IPS-NIHi11 (cell line): Measurements from ENCODE around the gene TAF3.

Source experiments
- DNase-seq: peaks from one replicate; pipeline ENCODE4 v3.0.0; 2012; ENCODE audit warnings: mixed read lengths, low spot score

The TAF3 gene

GRCh38 chr10:8048281-8049008 is 230.1 kb downstream of the TAF3 start:
- DNase-seq: no peak

- DNase-seq: peak; percentile 32
Measured at GRCh38 chr10:8049045-8049864, 230.9 kb downstream of the TAF3 start.

GRCh38 chr10:8049865-8050555 is 231.7 kb downstream of the TAF3 start:
- peak; percentile 53 for DNase-seq

DNA sequence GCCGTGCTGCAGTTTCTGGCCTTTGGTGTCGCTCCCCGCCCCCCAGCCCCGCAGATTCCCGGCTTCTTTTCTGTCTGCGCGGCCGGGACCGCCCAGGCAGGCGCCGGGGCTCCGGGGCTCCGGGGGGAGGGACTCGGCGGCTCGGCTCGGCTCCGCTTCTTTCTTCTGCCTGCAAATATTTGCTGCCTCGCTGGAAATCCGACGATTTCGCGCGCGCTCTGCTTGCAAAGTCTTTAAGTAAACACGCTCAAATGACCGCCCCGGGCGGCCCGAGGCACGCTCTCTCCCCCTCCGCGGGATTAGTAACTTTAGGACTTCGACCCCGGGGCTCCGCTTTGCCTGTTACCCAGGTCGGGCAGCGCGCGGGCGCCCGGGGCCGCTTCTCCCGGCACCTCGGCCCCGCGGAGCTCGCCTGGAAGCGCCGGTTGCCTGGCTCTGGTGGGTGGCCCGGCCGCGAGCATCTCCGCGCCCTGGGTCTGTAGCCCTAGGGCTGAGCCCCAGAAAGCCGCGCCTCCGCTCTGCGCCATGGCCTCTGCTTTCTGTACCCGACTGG is 232.3 kb downstream of the TAF3 start:
- DNase-seq: peak; percentile 46

DNA sequence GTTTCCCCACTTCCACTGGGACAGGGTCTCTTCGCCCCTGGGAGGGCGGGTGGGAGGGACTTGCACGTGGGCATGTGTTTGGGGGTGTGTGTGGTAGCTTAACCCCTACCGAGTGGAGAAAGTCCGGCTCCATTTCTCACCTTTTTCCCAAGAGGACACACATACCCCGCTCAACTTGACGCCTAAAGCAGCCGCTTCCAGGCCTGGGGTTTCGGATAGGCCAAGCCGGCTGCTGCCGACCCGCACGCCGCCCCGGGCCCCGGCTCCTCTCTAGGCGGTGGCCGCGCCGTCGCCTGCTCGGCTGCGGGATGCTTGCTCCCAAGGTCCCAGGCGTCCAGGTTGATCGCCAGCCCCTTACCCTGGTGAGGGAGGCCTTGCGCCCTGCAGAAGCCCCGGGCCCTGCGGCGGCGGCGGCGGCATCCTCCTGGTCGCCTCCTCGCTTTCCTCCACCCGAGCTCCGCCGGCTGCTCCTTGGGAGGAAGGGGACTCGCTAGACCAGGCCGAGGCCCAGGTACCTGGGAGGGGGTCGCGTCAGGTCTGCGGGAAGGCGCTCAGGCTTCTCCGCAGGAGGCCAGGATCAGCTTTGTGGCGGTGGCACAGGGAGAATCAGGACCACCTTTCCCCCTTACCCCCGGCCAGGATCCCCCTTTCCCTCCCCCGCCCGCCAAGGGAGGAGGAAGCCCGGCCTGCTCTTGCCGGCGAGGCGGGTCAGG is 233.0 kb downstream of the TAF3 start:
- DNase-seq: no peak

- no peak for DNase-seq
Measured at GRCh38 chr10:8051851-8052257, 233.5 kb downstream of the TAF3 start.

- DNase-seq: no peak
Measured at GRCh38 chr10:8052341-8052955, 234.1 kb downstream of the TAF3 start.

GRCh38 chr10:8052956-8053445 is 234.7 kb downstream of the TAF3 start:
- no peak for DNase-seq

DNA sequence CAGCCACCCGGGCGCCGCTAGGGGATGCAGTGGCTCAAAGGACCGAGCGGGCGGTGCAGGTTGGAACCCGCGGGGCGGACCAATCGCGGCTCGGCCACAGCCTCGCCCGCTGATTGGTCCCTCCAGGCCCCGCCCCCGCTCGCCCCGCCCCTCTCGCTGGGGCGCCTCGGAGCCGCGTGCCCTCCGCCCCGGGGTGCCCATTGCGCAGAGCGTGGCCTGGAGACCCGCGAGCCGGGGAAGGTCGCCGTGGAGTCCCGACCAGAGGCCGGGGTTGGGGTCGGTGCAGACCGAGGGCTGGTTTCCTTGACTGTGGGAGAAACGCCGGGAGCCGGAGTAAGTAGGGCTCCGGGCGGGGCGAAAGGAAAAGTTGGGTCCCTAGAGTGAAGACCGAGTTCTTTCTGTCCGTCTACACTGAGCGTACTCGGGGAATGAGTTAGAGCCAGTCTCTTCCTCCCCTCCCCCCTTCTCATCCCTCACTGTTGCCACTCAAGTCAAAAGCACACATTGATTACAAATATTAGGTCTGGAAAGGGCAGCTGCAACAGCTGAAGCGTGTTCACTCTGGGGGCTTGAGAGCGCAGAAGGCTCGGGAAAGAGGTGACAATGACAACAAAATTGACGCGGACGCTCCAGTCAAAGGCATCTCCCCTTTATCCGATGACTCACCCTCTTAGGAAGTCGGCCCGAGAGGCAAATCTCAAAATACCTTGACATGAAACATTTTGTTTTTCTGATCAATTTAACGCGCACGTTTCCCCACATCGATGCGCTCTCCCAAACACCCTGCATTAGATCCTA is 235.3 kb downstream of the TAF3 start:
- DNase-seq: peak; percentile 88

GRCh38 chr10:8054244-8054493 is 235.9 kb downstream of the TAF3 start:
- no peak for DNase-seq

GRCh38 chr10:8054494-8055407 is 236.4 kb downstream of the TAF3 start, which contains the start of gene GATA3:
Gene GATA3, plus strand, starts transcription at chr10:8054688. Its CDS starts 968 bp downstream, at chr10:8055656.
- peak; percentile 60 for DNase-seq

DNA sequence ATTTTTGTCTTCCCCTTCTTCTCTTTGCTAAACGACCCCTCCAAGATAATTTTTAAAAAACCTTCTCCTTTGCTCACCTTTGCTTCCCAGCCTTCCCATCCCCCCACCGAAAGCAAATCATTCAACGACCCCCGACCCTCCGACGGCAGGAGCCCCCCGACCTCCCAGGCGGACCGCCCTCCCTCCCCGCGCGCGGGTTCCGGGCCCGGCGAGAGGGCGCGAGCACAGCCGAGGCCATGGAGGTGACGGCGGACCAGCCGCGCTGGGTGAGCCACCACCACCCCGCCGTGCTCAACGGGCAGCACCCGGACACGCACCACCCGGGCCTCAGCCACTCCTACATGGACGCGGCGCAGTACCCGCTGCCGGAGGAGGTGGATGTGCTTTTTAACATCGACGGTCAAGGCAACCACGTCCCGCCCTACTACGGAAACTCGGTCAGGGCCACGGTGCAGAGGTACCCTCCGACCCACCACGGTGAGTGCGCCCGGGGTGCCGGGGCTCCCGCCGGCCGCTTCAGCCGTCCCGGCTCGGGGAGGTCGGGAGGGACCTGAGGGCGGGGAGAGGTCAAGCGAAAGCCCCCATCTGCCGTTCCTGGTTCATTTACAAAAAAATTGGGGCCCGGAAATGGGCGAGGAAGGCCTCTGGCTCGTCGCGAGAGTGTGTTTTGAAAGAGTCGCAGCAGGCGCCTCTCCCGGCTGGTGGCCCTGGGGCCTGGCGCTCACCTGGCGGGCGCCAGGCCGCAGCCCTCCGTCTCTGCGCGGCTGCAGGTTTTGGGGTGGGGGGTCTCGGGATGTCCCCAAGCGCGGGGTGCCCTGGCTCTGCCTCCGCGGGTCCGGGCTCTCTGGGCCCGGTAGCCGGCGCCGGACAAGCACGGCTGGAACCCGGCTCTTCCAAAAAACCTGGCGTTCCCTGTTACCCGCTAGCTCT is 237.4 kb downstream of the TAF3 start:
- DNase-seq: no peak

GRCh38 chr10:8056378-8056777 is 238.1 kb downstream of the TAF3 start:
- DNase-seq: no peak

GRCh38 chr10:8056871-8057331 is 238.6 kb downstream of the TAF3 start:
- no peak for DNase-seq

DNA sequence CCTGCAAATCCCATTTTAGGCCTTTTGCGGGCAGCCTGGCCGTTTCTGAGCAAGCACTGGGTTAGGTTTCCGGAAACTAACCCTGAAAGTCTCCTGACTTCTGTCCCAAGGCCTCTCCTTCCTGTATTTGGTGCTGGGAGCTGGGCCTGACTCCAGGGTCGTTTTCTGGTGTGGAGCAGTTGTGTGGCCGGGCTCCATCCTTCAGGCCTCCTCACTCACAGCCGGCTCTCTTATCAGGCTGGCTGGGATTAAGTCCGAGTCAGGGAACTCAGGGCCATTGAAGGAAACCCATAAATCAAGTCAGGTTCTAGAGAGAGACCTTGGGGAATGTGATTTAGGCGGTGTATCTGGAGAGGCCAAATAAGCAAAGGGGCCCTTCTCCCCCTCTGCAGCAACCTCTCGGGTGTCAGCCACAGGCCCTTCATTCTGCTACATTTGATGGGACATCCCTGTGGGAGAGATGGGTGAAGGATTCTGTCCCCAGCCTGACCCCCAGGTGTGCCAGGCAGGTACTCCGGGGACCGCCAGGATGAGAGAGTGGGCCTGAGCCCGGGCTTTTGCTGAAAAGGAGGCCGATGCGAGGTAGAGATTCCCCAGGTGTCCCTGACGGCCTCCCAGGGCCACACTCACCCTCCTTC is 239.4 kb downstream of the TAF3 start:
- DNase-seq: no peak

DNA sequence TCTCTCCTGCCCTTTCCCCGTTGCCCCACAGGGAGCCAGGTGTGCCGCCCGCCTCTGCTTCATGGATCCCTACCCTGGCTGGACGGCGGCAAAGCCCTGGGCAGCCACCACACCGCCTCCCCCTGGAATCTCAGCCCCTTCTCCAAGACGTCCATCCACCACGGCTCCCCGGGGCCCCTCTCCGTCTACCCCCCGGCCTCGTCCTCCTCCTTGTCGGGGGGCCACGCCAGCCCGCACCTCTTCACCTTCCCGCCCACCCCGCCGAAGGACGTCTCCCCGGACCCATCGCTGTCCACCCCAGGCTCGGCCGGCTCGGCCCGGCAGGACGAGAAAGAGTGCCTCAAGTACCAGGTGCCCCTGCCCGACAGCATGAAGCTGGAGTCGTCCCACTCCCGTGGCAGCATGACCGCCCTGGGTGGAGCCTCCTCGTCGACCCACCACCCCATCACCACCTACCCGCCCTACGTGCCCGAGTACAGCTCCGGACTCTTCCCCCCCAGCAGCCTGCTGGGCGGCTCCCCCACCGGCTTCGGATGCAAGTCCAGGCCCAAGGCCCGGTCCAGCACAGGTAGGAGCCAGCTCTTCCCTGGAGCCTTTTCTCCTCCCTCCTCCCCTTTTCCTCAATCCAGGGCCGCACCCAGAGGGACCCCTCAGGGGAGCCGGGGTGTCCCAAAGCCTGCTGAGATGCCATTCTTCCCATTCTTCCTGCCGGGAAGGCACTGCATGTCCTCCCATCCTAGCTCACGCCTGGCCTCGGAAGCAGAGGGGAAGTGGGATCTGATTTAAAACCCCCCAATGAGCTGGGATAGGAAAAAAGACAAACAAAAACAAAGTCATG is 240.2 kb downstream of the TAF3 start:
- DNase-seq: no peak
